ENCODE measurements around the gene ZNF783.

DNA sequence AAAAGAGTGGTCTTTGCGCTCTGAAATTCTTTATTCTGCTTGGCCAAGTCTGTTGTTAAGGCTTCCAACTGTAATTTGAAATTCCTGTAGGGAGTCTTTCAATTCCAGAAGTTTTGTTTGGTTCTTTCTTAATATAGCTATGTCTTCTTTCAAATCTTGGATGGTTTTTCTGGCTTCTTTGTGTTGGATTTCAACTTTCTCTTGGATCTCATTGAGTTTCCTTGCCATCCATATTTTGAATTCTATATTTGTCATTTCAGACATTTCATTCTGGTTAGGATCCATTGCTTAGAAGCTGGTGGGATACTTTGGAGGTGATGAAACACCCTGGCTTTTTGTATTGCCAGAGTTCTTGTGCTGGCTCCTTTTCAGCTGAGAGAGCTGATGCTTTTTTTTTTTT, 55.5 kb downstream of the ZNF783 start:
- TF ChIP-seq, protein P1, sequence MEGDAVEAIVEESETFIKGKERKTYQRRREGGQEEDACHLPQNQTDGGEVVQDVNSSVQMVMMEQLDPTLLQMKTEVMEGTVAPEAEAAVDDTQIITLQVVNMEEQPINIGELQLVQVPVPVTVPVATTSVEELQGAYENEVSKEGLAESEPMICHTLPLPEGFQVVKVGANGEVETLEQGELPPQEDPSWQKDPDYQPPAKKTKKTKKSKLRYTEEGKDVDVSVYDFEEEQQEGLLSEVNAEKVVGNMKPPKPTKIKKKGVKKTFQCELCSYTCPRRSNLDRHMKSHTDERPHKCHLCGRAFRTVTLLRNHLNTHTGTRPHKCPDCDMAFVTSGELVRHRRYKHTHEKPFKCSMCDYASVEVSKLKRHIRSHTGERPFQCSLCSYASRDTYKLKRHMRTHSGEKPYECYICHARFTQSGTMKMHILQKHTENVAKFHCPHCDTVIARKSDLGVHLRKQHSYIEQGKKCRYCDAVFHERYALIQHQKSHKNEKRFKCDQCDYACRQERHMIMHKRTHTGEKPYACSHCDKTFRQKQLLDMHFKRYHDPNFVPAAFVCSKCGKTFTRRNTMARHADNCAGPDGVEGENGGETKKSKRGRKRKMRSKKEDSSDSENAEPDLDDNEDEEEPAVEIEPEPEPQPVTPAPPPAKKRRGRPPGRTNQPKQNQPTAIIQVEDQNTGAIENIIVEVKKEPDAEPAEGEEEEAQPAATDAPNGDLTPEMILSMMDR (IDR thresholded peaks at IDR 0.05; ENCODE audit: low read depth, low read length, poor library complexity, severe bottlenecking) = no peak
- TF ChIP-seq EZH2phosphoT487 (IDR thresholded peaks at IDR 0.05; ENCODE audit: borderline replicate concordance, low read length) = no peak
